IPS-NIHi11 (cell line): Measurements from ENCODE around the gene ATP1A1.
A peak's percentile ranks its signal among the peaks of the same experiment; 100 is the strongest.

ENCODE experiments used
- DNase-seq: peaks from one replicate; pipeline ENCODE4 v3.0.0; 2012; ENCODE audit warnings: mixed read lengths, low spot score

Gene ATP1A1

DNA sequence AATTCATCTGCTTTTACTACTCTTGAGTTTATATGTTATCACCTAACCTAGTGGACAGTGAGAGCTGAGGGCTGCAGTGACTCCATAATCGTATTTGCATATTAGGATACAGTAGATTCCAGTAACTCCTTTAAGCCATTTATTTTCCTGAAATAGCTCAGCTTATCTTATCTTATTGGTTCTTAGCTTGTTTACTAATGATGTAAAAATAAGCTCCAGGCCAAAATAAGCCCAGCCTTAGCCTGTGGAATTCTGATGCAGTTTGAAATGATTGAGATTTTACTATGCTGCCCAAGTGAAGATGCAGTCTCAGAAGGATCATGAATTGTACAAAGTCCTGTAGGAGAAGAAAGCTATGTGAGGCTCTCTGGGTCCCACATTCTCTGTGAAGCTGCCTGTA lies 18.1 kb downstream of the ATP1A1 start:
- no peak for DNase-seq

DNA sequence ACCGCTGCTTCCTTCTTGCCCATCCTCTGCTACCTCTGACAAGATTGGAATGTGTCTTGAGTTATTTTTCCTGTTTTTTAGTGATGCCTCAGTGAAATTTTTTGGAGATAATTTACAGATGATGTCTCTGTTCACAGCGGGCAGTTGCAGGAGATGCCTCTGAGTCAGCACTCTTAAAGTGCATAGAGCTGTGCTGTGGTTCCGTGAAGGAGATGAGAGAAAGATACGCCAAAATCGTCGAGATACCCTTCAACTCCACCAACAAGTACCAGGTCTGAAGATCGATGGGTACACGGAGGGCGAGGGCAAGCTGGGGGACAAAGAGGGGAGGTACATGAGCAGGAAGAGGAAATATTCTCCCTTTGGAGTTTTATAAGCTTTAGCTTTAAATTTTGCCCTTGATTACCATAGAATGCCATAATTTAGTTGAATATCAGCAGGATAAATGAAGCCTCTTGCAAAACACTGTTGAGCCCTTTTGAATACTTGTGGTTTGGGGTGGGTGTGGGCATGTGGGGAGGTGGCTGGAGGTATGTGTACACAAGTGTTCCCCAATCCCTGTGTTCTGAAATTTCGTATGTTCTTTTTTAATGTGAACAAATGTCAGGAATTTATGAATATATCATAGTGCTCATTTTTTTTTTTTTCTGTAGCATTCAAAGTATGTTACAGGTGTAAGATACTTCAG lies 19.8 kb downstream of the ATP1A1 start:
- DNase-seq: no peak

DNA sequence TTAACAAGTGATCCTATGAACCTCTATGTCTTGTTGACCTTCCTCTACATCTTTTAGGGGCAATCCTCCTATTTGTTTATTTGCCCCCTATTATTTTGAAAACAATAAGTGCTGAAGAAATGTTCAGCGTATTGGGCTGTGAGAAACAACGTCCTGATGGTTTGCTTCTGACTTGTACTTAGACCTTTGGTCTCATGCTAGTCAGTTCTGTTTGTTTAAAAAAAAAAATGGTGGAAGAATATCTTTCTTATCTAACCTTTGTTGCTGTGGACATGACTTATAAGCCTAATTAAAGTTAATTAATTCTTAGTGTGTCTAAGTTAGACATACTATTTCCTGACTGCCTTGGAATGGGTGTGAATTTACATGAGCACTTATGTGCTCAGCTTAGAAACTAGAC lies 20.7 kb downstream of the ATP1A1 start:
- DNase-seq: no peak

DNA sequence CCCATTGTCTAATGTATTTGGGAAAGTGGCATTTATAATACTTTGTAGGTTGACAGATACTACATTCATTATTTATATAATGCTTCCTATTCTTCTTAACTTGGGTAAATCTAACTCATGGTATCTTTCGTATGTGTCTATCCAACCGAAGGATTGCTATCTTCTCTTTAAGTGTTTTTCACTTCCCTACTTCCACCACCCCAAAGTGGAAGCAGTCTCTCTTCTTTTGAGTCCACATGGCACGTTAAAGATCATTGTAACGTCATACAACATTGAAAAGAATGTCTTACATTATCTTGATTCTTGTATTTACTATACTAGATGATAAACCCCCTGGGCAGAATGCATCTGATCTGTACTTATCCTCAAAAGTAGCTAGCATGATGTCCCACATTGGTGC lies 21.2 kb downstream of the ATP1A1 start:
- no peak for DNase-seq

DNA sequence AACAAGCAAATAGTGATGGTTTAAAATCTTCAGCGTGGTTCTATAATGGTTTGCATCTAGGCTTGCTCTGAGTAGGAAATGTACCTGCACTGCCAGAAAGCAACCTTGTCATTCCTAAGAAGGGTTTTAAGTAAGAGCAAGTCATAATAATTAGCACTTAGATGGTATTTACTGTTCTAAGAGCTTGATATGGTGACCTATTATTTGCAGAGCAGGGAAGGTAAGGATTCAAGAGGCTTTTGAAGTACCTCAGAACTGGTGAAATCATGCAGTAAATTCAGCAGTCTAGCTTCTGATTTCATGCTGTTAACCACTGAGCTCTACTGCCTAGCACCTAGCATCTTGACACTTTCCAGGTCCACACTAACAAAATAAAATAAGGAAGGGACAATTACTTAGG lies 23.7 kb downstream of the ATP1A1 start:
- DNase-seq: no peak

DNA sequence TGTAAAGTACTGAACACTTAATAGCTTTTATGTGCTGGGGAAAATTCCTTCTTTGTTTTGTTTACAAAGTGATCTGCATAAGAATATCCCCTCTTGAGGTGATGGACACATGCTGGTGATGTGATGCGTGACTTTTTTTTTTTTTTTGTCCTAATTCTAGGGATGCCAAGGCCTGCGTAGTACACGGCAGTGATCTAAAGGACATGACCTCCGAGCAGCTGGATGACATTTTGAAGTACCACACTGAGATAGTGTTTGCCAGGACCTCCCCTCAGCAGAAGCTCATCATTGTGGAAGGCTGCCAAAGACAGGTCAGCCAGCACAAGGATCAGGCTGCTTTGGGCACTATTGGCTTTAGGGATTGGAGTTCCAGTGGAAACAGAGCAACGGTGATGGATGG lies 24.7 kb downstream of the ATP1A1 start:
- DNase-seq: peak; percentile 24

DNA sequence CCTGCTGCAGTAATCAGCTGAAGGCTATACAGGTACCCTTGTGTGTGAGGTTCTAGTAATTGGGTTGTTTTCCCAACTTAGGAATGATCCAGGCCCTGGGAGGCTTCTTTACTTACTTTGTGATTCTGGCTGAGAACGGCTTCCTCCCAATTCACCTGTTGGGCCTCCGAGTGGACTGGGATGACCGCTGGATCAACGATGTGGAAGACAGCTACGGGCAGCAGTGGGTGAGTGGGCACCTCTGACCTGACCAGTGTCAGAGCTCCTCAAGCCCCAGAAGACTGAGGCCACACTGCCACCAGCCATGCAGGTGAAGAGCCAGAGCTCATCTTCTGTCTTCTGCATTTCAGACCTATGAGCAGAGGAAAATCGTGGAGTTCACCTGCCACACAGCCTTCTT lies 27.7 kb downstream of the ATP1A1 start:
- DNase-seq: no peak

DNA sequence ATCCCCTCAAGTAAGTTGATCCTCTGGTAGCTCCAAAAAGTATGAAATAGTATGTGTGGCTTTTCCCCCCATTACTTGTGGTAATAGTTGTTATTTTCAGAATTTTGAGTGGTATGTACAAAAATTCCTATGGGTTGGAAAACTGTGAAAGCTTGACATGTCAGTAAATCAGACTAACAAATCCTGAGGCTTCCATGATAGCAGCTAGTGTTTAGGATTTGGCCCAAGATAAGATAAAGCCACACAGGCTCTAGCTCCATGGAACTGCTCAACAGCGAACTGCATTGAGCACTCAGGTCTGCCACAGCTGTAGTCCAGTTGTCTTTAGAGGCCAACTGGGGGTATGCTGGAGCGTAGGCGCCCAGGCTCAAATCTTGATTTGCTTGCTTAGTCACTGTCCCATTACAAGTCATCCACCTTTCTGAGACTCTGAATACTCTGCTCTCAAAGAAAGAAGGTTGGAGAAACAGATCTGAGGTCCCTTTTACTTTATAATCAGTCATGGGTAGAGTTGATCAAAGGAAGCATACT lies 28.7 kb downstream of the ATP1A1 start:
- no peak for DNase-seq

DNA sequence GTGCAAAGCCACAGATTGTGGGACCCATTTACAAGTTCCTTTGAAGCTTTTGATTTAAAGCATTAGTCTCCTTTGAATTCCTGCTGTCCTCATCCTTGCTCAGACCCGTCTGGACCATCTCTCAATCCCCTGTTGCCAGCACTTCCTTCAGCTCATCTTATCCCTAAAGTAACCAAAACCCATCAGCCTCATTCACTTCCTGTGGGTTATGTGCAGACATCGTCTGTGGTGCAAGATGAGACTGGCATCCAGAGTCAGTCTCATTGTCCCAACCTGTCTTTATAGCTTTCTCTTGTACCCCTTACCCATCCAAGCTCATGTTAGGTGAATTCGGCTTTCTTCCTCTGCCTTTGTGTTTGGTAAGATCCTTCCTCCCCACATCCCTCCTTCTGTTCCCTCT lies 29.3 kb downstream of the ATP1A1 start:
- DNase-seq: no peak

DNA sequence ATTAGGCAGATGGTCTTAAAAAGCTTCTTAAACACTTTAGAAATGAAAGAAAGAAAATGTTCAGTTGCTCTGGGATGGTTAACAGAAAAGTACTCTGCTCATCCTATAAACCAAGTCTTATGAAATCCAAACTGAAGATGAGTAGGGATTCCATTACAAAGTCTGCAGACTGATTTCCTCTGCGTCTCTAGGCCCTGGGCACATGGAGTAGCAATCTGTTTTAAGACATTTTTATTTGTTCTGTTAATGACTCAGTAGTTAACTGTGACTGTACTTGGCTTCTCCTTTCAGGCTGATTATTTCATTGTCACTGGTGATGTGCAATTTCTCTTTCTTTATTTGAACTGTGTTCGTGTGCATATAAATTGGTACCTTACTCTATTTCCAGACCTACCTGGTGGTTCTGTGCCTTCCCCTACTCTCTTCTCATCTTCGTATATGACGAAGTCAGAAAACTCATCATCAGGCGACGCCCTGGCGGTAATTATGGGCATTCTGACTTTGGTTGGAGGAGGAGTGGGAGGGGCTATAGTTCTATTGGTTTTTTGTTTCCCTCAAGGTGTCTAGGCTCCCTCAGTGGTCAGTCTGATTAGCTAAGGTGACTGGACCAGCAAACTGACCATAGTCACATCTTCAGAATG lies 30.6 kb downstream of the ATP1A1 start:
- no peak for DNase-seq

DNA sequence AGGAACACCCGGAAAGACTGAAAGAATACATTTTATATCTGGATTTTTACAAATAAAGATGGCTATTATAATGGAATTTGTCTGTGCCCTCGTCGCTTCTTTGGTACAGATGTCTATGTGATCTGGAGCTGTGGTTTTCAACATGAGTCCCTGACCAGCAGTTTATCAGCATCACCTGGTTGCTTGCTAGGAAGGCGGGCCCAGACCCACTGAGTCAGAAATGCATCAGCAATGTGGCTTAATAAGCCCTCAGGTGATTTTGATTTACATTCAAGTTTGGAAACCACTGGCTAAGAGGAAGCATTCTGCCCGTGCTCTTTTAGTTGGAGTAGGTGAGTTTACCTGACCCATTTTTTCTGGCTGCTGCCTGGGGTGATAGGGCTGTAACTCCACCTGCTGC lies 31.7 kb downstream of the ATP1A1 start:
- no peak for DNase-seq

DNA sequence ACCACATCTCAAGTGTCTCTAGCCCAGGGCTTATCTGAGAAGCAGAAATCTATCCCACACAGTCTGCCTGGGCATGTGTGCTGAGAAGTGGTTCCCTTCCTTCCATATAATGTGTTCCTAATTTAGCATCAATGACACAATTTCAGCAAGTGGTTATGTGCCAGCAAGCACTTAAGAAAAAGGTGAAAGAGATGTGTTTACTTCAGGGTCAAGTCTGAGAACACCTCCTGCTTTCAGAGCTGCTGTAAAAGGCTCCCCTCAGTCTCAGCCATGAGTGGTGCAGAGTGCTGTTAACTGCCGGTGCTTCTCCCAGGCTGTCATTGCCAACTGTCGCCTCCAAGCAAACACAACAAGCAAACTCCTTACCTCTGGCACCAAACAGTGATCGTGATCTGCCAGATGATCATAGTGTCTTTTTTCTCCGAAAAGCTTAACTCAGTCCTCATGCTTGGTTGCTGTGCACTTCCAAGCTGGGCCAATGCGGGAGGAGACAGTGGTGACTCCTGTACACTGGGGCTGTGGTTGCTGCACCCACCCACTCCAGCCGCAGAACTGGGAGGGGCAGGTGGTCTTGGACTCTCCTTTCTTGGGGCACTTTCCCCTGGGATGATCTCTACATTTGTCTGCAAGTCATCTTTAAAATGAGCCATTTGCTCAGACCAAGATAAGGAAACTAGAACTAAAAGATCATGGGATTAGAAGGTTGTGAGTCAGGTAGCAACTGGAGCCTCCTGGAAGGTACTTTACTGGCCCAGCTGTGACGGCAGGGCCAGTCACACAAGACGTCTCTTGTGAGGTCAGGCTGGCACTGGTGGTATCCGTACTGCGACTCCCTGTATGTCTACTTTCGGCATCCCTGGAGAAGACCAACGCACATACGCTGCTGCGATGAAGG lies 32.4 kb downstream of the ATP1A1 start:
- no peak for DNase-seq

DNA sequence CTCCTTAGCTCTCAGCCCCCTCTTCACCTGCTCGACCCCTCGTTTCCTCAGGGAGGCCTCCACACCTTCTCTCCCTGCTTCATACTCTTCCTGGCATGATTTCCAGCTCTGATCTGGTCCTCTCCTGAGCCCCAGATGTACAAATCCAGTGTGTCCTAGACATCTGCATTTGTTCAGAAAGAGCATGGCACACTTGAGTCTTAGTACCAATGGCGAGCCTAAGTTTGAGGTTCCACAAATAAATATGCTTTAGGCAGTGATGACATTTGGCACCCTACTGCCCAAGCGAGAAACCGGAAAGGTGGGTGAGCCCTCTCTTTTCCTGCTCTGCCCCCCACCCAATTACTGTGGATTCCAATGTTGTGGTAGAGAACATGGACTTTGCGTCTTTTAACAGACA lies 34.0 kb downstream of the ATP1A1 start:
- DNase-seq: no peak

DNA sequence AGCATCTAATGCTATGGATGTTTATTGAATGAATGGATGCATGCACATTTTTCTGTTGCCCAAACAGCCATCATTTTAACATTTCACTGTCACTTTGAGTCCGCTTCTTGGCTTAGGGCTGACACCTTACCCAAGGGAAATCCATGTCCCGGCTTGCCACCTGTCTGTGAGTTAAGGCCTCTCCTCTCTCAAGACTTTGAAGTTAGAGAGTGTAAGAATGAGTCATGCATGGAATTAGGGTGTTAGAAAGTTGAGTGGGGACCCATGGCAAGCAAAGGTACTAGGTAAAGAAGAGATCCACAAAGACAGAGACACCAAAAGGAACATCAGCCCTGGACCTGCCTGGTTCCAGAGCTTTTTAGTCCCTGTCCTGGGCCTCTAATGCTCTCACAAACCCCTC lies 35.1 kb downstream of the ATP1A1 start:
- no peak for DNase-seq

DNA sequence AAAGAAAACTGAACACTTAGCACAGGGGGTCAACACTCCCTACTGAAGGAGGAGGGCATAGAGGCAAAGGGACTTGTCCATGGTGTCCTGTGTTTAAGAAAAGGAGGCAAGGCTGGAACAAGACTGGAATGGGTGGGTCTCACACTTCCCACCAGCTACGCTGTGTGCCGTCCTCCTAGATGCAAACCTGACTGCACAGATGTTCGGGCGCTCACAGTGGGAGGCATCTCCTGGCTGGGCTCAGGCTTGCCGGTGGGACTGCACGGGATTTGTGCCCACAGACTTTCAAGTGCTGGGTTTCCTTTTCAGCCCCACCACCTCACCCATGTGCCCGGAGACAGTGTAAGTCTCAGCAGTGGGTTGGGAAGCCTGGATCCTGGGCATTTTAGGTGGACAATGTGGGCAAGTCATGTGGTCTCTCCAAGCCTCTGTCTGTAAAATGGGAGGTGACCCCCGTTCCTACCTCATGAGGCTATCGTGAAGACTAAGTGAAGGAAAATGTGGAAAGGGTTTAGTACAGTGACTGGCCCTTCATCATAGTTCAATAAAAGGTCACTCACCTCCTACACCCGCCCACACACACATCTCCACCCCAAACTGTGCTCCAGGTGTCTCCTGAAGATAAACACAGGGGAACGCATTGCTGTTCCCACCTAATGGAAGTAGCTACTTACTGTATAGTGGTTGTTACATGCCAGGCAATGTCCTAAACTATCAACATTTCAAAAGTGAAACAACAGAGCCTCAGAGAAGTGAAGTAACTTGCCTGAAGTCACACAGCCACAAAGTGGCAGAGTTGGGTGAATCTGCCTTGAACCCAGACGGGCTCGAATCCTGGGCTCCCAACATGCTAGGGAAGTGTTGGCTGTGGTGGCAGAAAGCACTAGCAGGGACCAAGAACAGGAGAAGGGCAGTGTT lies 36.0 kb downstream of the ATP1A1 start:
- DNase-seq: no peak

DNA sequence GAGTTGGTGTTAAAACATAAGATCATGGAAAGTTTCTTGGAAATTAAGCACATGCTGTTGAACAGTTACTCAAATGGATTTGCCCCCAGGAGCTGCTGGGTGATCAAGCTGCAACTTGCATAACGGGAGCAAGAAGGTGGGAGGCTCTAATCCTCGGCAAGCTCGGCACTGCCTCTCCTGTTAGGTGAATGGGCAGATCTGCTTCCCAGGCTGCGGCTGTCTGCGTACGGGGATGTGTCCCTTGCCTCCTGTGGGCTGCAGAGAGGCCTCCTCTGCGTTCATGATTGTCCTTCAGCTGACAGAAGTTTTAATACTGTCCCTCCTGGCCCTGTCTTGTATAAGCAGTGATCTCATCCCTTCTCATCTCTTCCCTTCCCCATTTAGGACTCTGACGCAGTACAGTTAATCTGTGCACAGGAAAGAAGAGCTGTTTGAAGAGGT lies 36.7 kb downstream of the ATP1A1 start:
- no peak for DNase-seq

DNA sequence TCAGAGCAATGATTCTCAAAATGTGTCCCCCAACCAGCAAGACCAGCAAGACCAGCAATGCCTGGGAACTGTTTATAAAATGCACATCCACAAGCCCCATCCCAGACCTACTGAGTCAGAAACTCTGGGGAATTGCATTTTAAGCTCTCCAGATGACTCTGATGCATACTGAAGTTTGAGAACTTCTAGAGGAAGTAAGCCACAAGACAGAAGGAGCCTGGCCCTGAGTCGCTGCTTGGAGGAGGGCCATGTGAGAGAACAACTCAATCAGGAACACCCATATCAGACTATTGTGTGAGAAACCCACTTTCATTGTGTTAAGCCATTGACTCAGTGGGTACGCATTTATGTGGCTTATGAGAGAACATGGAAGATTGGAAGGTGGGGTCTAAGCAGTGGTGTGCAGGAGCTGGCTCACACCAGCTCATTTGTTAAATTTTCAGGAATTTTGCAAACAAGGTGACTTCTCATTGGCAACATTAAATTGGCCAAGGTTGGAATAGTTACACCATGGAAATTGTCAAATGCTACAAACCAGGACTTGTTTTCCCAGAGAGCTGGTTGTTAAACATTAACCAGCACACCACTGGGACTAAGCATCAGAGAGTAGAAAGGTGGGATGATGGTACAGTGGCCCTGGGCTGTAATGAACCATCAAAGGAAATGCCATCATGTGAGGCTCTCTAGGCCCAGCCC lies 38.9 kb downstream of the ATP1A1 start:
- no peak for DNase-seq

DNA sequence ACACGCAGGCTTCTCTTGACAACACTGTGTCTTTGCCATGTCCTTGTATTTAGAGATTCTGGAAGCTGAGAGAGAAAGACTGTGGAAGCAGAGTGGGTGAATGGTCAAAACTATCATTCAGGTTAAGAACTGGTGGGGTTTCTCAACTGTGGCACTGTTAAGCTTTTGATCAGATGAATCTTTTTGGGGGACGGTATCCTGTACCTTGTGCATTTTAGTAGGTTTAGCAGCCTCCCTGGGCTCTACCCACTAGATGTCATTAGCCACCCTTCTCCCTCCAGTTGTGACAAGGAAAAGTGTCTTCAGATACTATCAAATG lies 39.4 kb downstream of the ATP1A1 start:
- no peak for DNase-seq

DNA sequence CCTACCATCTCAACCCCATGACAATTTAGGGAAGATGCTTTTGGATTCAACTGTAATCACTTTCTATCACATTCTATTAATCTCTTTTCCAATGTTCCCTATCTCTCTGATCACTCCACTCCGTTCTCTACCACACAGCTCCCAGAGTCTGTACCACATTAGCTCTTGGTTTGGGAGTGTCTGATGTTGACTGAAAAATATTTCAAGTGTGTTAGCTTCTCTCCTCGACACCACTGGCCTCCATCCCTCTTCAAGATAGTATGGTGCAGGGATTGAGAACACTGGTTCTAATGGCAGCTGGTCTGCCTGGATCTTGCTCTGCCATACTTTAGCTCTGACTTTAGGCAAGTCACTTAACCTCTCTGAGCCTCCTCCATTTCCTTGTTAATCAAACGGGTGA lies 39.9 kb downstream of the ATP1A1 start:
- no peak for DNase-seq

DNA sequence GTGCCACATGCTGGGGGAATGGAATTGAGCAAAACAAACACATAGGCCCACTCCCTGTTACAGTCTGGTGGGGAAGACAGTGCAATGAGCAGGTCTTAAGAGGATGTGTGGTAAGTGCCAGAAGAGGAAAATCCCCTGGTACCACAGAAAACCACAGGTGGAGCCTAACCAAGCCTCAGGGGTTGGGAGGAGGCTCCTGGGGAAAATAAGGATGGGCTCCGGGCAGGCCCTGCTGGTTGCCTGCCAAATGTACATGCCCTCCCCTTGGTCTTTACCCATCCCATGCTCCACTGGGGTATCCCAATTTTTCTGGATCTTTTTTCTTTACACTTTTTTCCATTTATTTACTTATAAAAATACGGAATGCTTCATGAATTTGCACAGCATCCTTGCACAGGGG lies 40.4 kb downstream of the ATP1A1 start:
- no peak for DNase-seq

DNA sequence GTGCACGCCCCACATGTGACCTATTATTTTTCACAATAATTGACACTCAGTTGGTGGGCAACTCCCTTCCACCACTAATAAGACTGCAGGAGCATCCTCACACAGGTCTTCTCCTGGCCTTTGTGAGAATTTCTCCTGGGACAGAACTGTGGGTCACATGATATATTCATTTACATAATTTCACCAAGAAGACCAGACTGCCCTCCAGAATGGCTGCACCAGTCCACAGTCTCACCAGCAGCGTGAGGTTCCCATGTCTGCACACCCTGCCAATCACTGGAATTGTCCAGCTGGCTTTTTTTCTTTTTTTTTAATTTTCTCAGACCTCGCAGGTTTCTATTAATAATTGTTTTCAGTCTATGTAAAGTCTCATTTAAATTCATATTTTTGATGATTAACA lies 41.3 kb downstream of the ATP1A1 start:
- no peak for DNase-seq
